NCI-H2196 (cell line): ENCODE data around the gene ITPR3.

Source experiments
- DNase-seq: peaks from one replicate; lab custom pipeline; 2025; ENCODE audit not compliant: unreplicated experiment; lab: John Stamatoyannopoulos, UW

Gene ITPR3

DNA sequence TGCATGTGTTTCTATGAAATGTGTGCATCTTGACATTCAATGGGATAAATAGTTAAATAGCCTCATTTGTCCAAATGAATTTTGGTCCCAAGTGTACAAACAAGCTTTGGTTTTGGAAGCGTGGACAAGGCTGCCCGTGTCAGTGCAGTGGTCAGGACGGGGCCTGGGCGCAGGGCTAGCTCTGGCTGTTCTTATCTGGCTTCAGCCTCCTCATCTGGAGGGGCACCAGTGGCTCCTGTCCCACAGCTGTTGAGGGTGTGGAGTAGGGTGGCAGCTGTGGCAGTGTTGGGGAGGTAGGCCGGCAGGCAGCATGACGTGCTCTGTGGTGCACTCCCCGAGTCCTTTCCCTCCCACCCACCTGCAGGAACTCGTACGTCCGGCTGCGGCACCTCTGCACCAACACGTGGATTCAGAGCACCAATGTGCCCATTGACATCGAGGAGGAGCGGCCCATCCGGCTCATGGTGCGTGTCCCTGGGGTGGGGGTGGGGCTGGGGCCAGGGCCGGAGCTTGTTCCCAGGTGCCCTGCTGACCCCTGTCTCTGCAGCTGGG lies 43.5 kb downstream of the ITPR3 start:
- no peak for DNase-seq

DNA sequence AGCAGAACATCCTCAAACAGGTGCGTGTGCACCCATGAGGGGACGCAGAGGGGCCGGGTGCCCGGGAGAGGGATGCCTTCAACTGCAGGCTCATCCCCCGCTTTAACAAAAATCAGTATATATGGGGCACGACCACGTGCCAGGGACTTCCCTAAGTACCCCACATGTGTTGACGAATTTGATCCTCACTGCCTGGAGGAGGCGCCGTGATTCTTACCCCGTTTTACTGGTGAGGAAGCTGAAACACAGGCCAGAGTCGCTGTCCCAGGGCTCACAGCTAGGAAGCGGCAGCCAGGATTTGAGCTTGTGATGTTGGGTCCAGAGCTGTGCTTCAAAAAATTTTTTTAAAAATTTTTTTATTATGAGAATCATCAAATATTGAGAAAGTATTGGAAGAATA lies 44.8 kb downstream of the ITPR3 start:
- no peak for DNase-seq

DNA sequence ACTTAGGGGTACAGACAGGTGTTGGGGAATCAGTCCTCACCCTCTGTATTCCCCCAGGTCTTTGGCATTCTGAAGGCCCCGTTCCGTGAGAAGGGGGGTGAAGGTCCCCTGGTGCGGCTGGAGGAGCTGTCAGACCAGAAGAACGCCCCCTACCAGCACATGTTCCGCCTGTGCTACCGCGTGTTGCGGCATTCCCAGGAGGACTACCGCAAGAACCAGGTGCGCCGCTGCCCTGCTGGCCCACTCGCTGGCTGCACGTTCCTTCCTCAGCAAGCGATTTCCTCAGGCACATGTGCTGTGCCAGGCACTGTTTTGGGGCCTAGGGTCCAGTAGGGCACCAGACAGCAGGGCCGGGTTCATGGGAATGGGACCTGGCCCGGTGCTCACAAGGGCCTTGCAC lies 46.0 kb downstream of the ITPR3 start:
- DNase-seq, result no peak

DNA sequence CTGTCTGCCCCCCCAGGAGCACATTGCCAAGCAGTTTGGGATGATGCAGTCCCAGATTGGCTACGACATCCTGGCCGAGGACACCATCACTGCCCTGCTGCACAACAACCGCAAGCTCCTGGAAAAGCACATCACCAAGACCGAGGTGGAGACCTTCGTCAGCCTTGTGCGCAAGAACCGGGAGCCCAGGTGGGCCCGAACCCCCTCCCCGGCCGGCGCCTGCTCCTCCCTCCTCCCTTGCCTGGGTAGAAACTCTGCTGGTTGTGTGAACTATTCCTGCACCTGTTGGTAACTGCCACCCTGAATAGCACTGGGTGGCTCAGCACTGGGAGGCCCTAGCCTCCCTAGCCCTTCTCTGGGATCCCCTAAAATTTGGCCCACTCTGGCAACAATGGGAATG lies 46.7 kb downstream of the ITPR3 start:
- no peak for DNase-seq

DNA sequence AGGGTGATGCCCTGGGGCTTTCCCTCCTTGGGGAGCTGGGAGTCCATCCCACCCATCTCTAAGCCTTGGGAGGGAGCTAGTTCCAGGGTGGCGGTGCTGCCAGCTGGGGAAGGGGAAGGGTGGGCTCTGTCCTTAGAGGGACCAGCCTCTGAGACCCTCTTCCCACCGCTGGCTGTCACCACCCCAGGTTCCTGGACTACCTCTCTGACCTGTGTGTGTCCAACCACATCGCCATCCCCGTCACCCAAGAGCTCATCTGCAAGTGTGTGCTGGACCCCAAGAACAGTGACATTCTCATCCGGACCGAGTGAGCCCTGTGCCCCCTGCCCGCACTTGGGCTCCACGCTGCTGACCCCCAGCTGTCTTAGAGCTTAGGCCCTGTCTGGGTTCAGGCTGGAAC lies 47.2 kb downstream of the ITPR3 start:
- DNase-seq, result no peak

DNA sequence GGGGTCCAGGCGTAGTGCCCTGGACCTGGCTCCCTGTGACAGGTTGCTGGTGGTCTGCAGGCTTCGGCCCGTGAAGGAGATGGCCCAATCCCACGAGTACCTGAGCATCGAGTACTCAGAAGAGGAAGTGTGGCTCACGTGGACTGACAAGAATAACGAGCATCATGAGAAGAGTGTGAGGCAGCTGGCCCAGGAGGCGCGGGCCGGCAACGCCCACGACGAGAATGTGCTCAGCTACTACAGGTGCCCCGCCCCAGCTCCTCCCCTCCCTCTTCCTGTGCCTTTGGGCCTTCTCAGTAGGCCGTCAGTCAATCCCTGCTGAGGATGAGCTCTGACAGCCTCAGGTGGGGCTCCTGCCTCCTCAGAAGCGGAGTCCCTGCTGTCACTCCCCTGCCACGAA lies 47.8 kb downstream of the ITPR3 start:
- DNase-seq, result no peak

DNA sequence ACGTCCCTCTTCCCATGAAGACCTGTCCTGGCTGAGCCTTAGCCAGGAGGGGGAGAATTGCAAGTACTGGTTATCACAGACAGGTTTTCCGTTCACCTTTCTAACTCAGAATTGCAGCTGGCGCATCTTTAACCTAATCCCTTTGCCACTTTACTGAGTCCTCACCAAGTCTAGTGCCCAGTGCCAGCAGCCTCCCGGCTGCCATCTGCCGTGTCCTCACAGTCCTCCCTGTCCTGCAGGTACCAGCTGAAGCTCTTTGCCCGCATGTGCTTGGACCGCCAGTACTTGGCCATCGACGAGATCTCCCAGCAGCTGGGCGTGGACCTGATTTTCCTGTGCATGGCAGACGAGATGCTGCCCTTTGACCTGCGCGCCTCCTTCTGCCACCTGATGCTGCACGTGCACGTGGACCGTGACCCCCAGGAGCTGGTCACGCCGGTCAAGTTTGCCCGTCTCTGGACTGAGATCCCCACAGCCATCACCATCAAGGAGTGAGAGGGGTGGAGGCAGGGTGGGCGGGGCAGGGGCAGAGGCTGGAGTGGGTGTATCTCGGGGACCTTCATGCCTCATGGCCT lies 49.1 kb downstream of the ITPR3 start:
- no peak for DNase-seq

DNA sequence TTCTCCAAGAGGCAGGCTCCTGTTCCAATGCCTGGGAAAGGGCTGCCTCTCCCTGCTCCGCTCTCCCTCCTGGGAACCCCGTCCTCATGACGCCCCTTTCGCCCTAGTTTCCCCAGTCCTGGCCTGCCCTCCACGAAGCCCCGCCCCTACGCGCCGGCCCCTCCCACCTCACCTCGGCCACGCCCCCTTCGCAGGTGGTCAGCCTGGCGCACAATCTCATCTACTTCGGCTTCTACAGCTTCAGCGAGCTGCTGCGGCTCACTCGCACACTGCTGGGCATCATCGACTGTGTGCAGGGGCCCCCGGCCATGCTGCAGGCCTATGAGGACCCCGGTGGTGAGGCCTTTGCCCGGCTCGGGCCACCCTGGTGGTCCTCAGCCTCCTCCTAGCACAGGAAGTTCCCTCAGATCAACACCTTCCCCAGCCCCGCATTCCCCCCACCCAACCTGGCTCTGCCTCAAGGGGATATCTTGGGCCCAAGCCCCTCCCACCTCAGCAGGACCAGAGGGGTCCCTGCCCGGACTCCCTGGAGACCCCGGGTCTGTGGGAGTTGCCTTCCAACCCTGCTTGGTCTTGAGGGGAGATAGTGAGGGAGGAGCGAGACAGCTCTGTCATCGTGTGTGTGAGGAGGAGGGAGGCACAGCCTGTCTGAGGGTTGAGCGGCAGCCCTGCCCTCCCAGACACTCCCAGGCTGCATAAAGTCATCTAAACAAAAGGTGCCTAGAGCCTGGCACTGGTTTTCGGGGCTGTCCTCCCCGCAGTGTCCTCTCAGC lies 50.0 kb downstream of the ITPR3 start:
- DNase-seq, result no peak

DNA sequence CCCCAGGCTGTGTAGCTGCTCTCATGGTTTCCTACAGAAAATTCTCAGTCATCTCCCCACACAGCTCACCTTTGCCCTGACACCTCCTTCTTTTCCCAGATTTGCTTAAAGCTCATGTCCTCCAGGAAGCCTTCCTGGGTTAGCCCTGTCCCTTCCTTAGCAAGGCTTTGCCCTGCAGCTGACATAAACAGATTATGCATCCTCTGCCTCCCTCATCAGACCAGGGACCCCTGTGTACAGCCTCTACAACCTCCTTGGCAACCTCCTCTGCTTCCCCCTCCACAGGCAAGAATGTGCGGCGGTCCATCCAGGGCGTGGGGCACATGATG lies 50.6 kb downstream of the ITPR3 start:
- no peak for DNase-seq

DNA sequence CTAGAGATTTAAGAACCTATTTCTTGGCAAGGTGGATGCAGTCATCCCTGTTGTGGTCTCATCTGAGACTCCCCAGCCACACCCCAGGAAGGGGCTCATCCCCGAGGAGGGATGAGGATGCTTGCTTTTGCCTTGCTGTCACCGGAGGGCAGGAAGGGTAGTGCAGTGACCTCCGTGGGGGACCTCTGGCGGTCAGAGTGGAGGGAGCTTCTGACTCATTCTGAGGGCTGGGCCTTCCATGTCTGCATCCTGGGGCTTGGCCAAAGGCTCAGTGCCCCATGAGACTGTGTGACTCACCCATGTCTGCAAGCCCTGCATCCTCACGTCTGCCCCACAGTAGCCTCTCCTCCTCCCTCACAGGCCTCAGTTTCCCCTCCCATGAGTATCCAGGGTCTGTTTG lies 51.7 kb downstream of the ITPR3 start:
- peak; percentile 25 for DNase-seq

DNA sequence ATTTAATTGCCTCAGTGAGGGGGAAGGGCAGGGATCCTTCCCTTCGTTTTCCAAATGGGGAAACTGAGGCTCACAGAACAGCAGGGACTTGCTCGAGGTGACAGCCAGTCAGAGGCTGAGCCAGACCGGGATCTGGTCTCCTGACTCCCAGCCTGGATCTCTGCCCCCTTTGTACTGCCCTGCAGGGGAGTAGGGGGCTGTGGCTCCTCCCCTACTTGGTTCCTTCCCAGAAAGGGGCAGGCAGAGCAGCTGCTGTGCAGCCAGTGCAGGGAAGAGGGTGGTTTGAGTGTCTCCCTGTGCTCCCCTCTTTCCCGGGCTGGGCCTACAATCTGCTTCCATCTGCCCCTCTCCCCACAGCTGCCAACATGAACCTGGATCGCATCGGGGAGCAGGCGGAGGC lies 52.7 kb downstream of the ITPR3 start:
- no peak for DNase-seq

DNA sequence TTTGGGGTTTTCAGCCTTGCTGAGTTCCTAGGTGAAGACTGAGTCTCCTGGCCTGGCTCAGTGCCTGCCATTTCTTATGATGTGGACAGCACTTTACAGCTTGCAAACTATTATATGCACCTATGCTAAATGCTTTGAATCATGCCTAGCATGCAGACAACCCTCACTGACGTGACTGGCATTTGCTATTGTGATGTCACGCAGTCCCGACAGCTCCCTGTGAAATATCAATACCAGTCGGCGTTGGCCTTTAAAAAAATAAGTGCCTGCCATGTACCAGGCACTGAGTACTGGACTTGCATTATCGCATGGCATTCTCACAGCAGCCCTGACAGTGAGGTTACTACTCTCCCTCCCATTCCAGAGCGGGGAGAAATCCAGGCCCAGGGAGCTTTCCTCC lies 54.8 kb downstream of the ITPR3 start:
- no peak for DNase-seq

DNA sequence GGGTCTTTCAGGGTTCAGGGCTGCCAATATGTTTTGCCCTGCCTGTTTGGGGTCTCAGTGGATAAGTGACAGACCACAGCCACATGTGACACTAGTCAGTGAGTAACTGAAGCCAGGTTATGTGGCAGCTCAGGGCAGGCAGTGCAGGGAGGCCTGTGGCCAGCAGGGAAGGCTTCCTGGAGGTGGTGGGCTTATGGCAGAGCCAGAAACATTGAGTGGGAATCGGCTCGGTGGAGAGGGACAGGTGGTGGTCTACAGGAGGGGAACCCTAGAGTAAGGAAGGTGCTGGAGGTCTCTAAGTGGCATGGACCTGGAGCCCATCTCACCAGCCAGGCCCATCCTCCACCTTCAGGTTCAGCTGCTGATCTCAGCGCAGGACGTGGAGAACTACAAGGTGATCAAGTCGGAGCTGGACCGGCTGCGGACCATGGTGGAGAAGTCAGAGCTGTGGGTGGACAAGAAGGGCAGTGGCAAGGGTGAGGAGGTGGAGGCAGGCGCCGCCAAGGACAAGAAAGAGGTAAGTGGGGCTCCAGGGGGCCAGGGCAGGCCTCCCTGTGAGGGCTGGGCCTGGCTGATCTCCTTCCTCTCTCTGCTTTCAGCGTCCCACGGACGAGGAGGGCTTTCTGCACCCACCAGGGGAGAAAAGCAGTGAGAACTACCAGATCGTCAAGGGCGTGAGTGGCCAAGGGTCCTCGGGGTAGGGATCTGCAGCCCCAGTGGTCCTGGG lies 55.5 kb downstream of the ITPR3 start:
- no peak for DNase-seq

DNA sequence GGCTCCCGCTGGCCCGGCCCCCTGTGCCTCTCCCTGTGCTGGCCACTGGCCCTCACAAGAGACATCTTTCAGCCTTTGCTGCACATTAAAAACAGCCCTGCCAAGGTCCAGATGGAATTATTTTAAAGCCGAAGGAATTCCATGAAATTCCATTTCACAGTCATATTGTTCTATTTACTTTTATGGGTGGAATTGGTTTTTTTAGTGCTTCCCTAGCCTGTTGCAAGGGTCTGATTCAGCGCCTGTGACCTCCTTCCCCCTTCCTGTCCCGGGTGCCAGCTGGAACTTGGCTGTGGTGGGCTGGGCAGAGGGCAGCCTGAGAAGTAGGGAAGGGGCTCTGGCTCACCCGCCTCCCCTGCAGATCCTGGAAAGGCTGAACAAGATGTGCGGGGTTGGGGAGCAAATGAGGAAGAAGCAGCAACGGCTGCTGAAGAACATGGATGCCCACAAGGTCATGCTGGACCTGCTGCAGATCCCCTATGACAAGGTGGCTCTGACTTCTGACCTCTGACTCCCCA lies 56.1 kb downstream of the ITPR3 start:
- no peak for DNase-seq

DNA sequence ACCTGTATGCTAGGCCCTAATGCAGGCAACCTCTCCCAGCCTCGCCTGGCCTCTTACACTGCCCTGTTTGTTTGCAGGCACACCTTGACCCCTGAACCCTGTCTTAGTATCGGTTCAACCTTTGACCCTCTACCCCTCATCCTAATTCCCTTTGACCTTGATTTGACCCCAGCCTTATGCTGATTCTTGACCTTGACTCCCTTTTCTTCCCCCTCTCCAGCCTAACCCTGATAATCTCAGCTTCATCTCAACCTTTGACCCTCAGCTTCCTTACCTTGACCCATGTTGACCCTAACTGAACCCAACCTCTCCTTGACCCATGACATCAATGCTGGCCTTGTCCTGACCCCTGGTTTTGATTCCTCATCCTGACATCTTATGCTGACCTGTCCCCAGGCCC lies 56.6 kb downstream of the ITPR3 start:
- no peak for DNase-seq

DNA sequence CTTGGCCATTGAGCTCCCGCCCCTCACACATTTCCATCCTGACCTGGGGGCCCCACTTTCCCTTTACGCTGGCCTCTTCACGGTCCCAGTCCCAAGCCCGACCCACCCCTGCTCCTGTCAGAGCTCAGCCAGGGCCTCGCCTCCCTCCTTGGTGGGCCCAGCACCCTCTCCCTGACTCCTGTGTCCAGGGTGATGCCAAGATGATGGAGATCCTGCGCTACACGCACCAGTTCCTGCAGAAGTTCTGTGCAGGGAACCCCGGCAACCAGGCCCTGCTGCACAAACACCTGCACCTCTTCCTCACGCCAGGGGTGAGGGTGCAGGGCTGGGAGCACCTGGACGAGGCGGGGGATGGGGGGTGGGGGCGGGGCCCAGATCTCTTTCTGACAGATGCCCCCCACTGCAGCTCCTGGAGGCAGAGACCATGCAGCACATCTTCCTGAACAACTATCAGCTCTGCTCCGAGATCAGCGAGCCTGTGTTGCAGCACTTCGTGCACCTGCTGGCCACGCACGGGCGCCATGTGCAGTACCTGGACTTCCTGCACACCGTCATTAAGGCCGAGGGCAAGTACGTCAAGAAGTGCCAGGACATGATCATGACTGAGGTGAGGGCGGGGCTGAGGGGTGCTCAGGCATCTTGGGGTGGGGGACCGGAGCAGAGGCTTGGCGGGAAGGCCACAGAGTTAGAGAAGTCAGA lies 57.3 kb downstream of the ITPR3 start:
- no peak for DNase-seq

DNA sequence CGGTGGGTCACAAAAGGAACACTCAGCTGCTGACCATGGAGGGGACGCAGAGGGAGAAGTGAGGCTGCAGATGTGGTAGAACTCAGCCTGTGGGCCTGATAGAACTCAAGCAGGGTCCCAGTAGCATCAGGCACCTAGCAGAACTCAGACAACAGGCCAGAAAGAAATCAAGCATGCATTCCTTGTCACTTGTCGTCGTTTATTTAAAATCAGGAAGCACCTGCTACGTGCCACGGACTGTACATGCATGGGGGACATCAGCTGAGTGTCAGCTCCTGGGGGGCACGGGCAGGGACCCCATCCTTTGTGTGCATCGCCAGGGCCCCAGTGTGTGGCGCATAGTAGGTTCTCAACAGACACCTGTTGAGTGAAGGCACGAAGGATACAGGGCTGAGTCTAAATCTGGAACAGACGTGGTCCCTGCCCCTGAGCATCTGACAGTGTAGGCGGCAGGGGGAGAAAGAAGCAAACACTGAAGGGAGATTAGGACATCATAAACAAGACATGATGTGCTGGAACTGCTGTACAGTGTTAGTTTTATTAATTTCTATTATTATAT lies 57.9 kb downstream of the ITPR3 start:
- DNase-seq, result no peak

DNA sequence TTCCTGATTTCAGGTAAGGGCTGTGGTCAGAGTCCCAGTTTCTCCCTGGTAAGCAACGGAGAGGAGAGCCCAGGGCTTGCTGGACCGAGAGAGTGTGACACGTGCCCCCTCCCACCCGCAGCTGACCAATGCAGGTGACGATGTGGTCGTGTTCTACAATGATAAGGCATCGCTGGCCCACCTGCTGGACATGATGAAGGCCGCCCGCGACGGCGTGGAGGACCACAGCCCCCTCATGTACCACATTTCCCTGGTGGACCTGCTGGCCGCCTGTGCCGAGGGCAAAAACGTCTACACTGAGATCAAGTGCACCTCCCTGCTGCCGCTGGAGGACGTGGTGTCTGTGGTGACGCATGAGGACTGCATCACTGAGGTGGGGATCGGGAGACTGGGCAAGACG lies 58.6 kb downstream of the ITPR3 start:
- no peak for DNase-seq

DNA sequence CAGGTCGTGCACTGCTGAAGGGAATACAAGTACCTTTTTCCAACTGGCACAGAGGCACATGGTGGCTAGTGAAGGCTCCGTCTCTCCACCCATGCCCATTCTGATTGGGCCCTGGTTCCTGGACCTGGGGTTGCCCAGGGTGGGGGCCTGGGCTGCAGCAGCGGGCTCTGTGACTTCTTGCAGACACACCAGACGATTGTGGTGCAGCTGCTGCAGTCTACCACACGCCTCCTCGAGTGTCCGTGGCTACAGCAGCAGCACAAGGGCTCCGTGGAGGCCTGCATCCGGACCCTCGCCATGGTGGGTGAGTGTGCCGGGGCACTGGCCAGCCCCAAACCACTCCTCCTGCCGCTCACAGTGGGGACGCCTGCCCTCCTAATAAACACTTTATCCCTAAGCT lies 61.2 kb downstream of the ITPR3 start:
- no peak for DNase-seq

DNA sequence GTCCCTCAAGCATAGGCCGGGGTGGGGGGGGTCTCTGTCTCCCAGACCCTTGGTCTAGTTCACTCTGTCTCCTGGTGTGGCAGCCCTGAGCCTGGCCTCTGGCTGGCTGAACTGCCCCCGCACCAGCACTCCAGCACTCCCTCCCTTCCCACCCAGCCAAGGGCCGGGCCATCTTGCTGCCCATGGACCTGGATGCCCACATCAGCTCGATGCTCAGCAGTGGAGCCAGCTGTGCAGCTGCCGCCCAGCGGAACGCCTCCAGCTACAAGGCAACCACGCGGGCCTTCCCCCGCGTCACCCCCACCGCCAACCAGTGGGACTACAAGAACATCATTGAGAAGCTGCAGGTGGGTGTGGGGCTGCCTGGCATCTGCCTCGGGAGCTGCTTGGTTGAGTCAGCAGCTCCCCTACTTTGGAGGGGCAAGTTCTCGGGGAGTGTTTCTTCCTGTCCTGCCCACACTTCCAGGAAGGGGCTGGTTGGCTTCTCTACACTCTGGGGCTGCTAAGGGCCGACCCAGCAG lies 62.0 kb downstream of the ITPR3 start:
- no peak for DNase-seq
